Measurements from ENCODE around the gene PDZD2.
"Not testable (repeated sequence)": the region's sequence is repeated elsewhere in the genome, so short reads cannot be mapped to it uniquely, and the experiment has no call there.

Gene PDZD2

GRCh38 chr5:31638748-31639418 is at the start of gene PDZD2:
TSS of gene PDZD2 (plus strand) at chr5:31639131.
- no peak within 1 kb of the TSS for H3K27ac ChIP-seq
- H3K27me3 ChIP-seq (replicated peaks), result peaks cover 17% of the 10 kb centered on the region
- in situ Hi-C loops (cut with HindIII; ENCODE audit: low pct_ligation_motif_present, low sequenced_read_pairs), result no loop called here
- H3K36me3 ChIP-seq (replicated peaks), result no peaks in the 10 kb centered on the region
- DNase-seq, result peak; percentile 42
- peak within 1 kb of the TSS; percentile 59 for H3K4me3 ChIP-seq (ENCODE audit: low read depth, low read length)
- TF ChIP-seq, protein P1, sequence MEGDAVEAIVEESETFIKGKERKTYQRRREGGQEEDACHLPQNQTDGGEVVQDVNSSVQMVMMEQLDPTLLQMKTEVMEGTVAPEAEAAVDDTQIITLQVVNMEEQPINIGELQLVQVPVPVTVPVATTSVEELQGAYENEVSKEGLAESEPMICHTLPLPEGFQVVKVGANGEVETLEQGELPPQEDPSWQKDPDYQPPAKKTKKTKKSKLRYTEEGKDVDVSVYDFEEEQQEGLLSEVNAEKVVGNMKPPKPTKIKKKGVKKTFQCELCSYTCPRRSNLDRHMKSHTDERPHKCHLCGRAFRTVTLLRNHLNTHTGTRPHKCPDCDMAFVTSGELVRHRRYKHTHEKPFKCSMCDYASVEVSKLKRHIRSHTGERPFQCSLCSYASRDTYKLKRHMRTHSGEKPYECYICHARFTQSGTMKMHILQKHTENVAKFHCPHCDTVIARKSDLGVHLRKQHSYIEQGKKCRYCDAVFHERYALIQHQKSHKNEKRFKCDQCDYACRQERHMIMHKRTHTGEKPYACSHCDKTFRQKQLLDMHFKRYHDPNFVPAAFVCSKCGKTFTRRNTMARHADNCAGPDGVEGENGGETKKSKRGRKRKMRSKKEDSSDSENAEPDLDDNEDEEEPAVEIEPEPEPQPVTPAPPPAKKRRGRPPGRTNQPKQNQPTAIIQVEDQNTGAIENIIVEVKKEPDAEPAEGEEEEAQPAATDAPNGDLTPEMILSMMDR (IDR thresholded peaks at IDR 0.05; ENCODE audit: low read depth, low read length, missing control alignments), result peak; percentile 64

GRCh38 chr5:31593665-31594064 is 45.3 kb upstream of the PDZD2 start:
- DNase-seq, result no peak
- in situ Hi-C loops (cut with HindIII; ENCODE audit: low pct_ligation_motif_present, low sequenced_read_pairs), result loop anchor here (25.0 kb wide), 1 partner anchor 219 kb away; no protein-coding TSS in a partner anchor

GRCh38 chr5:31596354-31596753 is 42.6 kb upstream of the PDZD2 start:
- Histone ChIP-seq H3K4me3 (ENCODE audit: low read depth, low read length) (no peak overlapping the region), H3K27me3 (replicated peaks) (no peaks in the 10 kb centered on the region), H3K27ac (no peak overlapping the region), H3K36me3 (replicated peaks) (no peaks in the 10 kb centered on the region)
- in situ Hi-C loops (cut with HindIII; ENCODE audit: low pct_ligation_motif_present, low sequenced_read_pairs), result loop anchor here (25.0 kb wide), 1 partner anchor 216 kb away; no protein-coding TSS in a partner anchor
- TF ChIP-seq, protein P1 (IDR thresholded peaks at IDR 0.05; ENCODE audit: low read depth, low read length, missing control alignments), result no peak
- no peak for DNase-seq

More at GRCh38 chr5:31593665-31594064, 45.3 kb upstream of the PDZD2 start:
- H3K36me3 ChIP-seq (replicated peaks), result no peaks in the 10 kb centered on the region
- H3K27me3 ChIP-seq (replicated peaks), result no peaks in the 10 kb centered on the region
- H3K27ac ChIP-seq, result no peak overlapping the region
- no peak overlapping the region for H3K4me3 ChIP-seq (ENCODE audit: low read depth, low read length)
- TF ChIP-seq, protein P1 (IDR thresholded peaks at IDR 0.05; ENCODE audit: low read depth, low read length, missing control alignments), result no peak

GRCh38 chr5:31598640-31599611 is 40.0 kb upstream of the PDZD2 start:
- H3K27ac ChIP-seq, result no peak overlapping the region
- no peaks in the 10 kb centered on the region for H3K27me3 ChIP-seq (replicated peaks)
- in situ Hi-C loops (cut with HindIII; ENCODE audit: low pct_ligation_motif_present, low sequenced_read_pairs), result loop anchor here (25.0 kb wide), 1 partner anchor 213 kb away; no protein-coding TSS in a partner anchor
- DNase-seq, result no peak
- TF ChIP-seq, protein P1 (IDR thresholded peaks at IDR 0.05; ENCODE audit: low read depth, low read length, missing control alignments), result no peak
- no peak overlapping the region for H3K4me3 ChIP-seq (ENCODE audit: low read depth, low read length)
- H3K36me3 ChIP-seq (replicated peaks), result no peaks in the 10 kb centered on the region

DNA sequence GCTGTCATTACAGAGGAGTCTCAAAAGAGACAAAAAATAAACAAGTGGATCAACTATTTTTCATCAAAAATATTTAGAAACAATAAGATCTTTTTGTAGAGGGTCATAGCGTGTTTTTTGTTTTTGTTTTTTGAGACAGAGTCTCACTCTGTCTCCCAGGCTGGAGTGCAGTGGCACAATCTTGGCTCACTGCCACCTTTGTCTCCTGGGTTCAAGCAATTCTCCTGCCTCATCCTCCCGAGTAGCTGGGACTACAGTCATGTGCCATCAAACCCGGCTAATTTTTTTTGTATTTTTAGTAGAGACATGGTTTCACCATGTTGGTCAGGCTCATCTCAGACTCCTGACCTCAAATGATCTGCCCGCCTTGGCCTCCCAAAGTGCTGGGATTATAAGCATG is 36.6 kb upstream of the PDZD2 start:
- DNase-seq; H3K27ac ChIP-seq; H3K4me3 ChIP-seq (ENCODE audit: low read depth, low read length); in situ Hi-C loops (cut with HindIII; ENCODE audit: low pct_ligation_motif_present, low sequenced_read_pairs); H3K36me3 ChIP-seq (replicated peaks); H3K27me3 ChIP-seq (replicated peaks): not testable (repeated sequence)

- Histone ChIP-seq H3K4me3 (ENCODE audit: low read depth, low read length) (no peak overlapping the region), H3K27ac (no peak overlapping the region), H3K36me3 (replicated peaks) (no peaks in the 10 kb centered on the region), H3K27me3 (replicated peaks) (no peaks in the 10 kb centered on the region)
- no peak for DNase-seq
- in situ Hi-C loops (cut with HindIII; ENCODE audit: low pct_ligation_motif_present, low sequenced_read_pairs), result no loop called here
- TF ChIP-seq, protein P1 (IDR thresholded peaks at IDR 0.05; ENCODE audit: low read depth, low read length, missing control alignments), result no peak
These were observed 34.7 kb upstream of the PDZD2 start for GRCh38 chr5:31604240-31604639.

All from brain microvascular endothelial cell (primary cell).